GM12878 (cell line): ENCODE results near the gene GIT1. TPM values are rescaled to one million over a fixed set of nuclear protein-coding genes. Genes with fewer than 3 reads are reported as not detected.
A peak's percentile ranks its signal among the peaks of the same experiment; 100 is the strongest.

ENCODE experiments used
- ATAC-seq: fragments of 200-7000 bp; cut with Tn5 transposase; 3 replicates; pipeline ENCODE4 v1.9.1; 2020; ENCODE audit warnings: mild to moderate bottlenecking, moderate library complexity
- BruUV-seq: library from RNA; stranded (reverse); fragments of 400-500 nt; replicated peaks from 2 replicates; lab custom pipeline; 2021; lab: Mats Ljungman, UMichigan
- CTCF ChIA-PET: fragments of 300-600 bp; sonication (Branson Sonifier 250); formaldehyde crosslinking; extraction: SDS; loops from one replicate; lab custom pipeline; 2021; ENCODE audit warnings: inconsistent platforms; lab: Yijun Ruan, JAX
- POLR2A ChIA-PET: fragments of 350-600 bp; formaldehyde crosslinking; extraction: SDS; loops from one replicate; lab custom pipeline; 2021; ENCODE audit warnings: inconsistent platforms; lab: Charles Lee
- RAD21 ChIA-PET: fragments of 300-600 bp; sonication (Branson Sonifier 250); formaldehyde crosslinking; loops from one replicate; lab custom pipeline; 2023; ENCODE audit warnings: antibody characterized with exemption; ENCODE audit not compliant: unreplicated experiment; lab: Charles Lee
- SMC1A ChIA-PET: fragments of 300-600 bp; sonication (Branson Sonifier 250); formaldehyde crosslinking; loops from one replicate; lab custom pipeline; 2023; ENCODE audit not compliant: unreplicated experiment, uncharacterized antibody; lab: Charles Lee
- DNase-seq: peaks from one replicate; pipeline ENCODE4 v3.0.0-alpha.2; 2011; ENCODE audit warnings: low read depth, low spot score
- FAIRE-seq: peaks from 3 replicates; lab custom pipeline; 2011; peaks lifted over from hg19 to GRCh38; lab: Jason Lieb, UNC
- H2AFZ ChIP-seq: 2 replicates; pipeline ENCODE4 v1.6.0; 2011; ENCODE audit warnings: low read depth, low read length, control low read depth; ENCODE audit not compliant: control insufficient read depth
- H3K27ac ChIP-seq: 2 replicates; pipeline ENCODE4 v1.5.1; 2011; ENCODE audit warnings: control low read depth; ENCODE audit not compliant: control insufficient read depth, insufficient read depth
- H3K27me3 ChIP-seq, 2 experiments: replicated peaks in 1 of 2; 2 replicates each; pipeline versions ENCODE4 v1.6.0 to v1.6.1; 2011; ENCODE audit warnings: low read length in 1 of 2; ENCODE audit not compliant: control insufficient read depth in 2 of 2, insufficient read depth in 2 of 2
- H3K36me3 ChIP-seq, 2 experiments: 2 replicates each; pipeline ENCODE4 v1.5.1; 2011; ENCODE audit warnings: low read length in 1 of 2; ENCODE audit not compliant: control insufficient read depth in 2 of 2, insufficient read depth in 2 of 2
- H3K4me1 ChIP-seq: 2 replicates; pipeline ENCODE4 v1.6.1; 2011; ENCODE audit warnings: mild to moderate bottlenecking, low read length, moderate library complexity, mixed read lengths; ENCODE audit not compliant: control insufficient read depth, insufficient read depth
- H3K4me2 ChIP-seq: 2 replicates; pipeline ENCODE4 v1.6.0; 2011; ENCODE audit warnings: control low read depth; ENCODE audit not compliant: control insufficient read depth, insufficient read depth
- H3K4me3 ChIP-seq: fragments of 200-600 bp; sonication (generic); 2 replicates; pipeline ENCODE4 v1.5.1; 2016
- H3K79me2 ChIP-seq: 2 replicates; pipeline ENCODE4 v1.6.0; 2011; ENCODE audit warnings: low read length; ENCODE audit not compliant: control insufficient read depth, insufficient read depth
- H3K9ac ChIP-seq: 2 replicates; pipeline ENCODE4 v1.8.0; 2011; ENCODE audit warnings: low read length, control low read depth, mixed read lengths; ENCODE audit not compliant: control insufficient read depth, insufficient read depth
- H3K9me3 ChIP-seq: replicated peaks from 3 replicates; pipeline ENCODE4 v1.5.1; 2011; ENCODE audit warnings: mild to moderate bottlenecking, low read length; ENCODE audit not compliant: control insufficient read depth, insufficient read depth
- H4K20me1 ChIP-seq: 2 replicates; pipeline ENCODE4 v1.6.0; 2011; ENCODE audit not compliant: control insufficient read depth, insufficient read depth
- BCLAF1 ChIP-seq: fragments of 450-650 bp; IDR thresholded peaks from 2 replicates; pipeline ENCODE4 v1.6.1; 2017; ENCODE audit warnings: antibody characterized with exemption, mild to moderate bottlenecking, moderate library complexity
- CREB1 ChIP-seq: IDR thresholded peaks from 2 replicates; pipeline ENCODE4 v1.6.1; 2012; ENCODE audit warnings: low read depth, mild to moderate bottlenecking, inconsistent platforms
- FOXM1 ChIP-seq: IDR thresholded peaks from 2 replicates; pipeline ENCODE4 v1.6.1; 2012; ENCODE audit warnings: low read depth, mild to moderate bottlenecking, inconsistent platforms, low read length, moderate library complexity
- MYC ChIP-seq: IDR thresholded peaks from 2 replicates; pipeline ENCODE4 v1.6.1; 2011; ENCODE audit warnings: mild to moderate bottlenecking, low read length, moderate library complexity, inconsistent platforms; ENCODE audit not compliant: insufficient read depth, insufficient replicate concordance, insufficient read length, severe bottlenecking
- RFX5 ChIP-seq: IDR thresholded peaks from 2 replicates; pipeline ENCODE4 v1.6.1; 2011; ENCODE audit warnings: low read depth, low read length, improper control_type of control experiment
- RUNX3 ChIP-seq: IDR thresholded peaks from 2 replicates; pipeline ENCODE4 v1.6.1; 2012; ENCODE audit warnings: low read length, inconsistent platforms
- TCF12 ChIP-seq: IDR thresholded peaks from 2 replicates; pipeline ENCODE4 v1.6.1; 2011; ENCODE audit warnings: low read depth, mild to moderate bottlenecking, low read length
- ZBTB33 ChIP-seq: fragments of 450-650 bp; IDR thresholded peaks from 2 replicates; pipeline ENCODE4 v1.6.1; 2017; ENCODE audit warnings: mild to moderate bottlenecking
- ZNF24 ChIP-seq: fragments of 450-650 bp; IDR thresholded peaks from 2 replicates; pipeline ENCODE4 v1.6.1; 2017; ENCODE audit warnings: antibody characterized with exemption, mild to moderate bottlenecking
- WGBS: methylation state at CpG from one replicate; pipeline ENCODE4 v1.1.6; 2016; ENCODE audit warnings: low lambda C conversion rate; ENCODE audit not compliant: insufficient replicate concordance, insufficient coverage; ENCODE audit errors: missing lambda C conversion rate; 5-methylcytosine and 5-hydroxymethylcytosine counted together
- in situ Hi-C: fragments of 300-500 bp; cut with MboI; formaldehyde crosslinking; loops from 9 replicates; pipeline ENCODE4 v1.14.3; 2018; ENCODE audit warnings: mixed read lengths
- intact Hi-C: fragments of 100-400 bp; cut with micrococcal nuclease; formaldehyde crosslinking; loops from one replicate; pipeline ENCODE4 v1.14.2; 2022; ENCODE audit not compliant: unreplicated experiment
- polyA plus RNA-seq, 11 experiments: library from polyadenylated mRNA; depleted of rRNA in 4 of 11; unstranded in 6 of 11; stranded (reverse) in 5 of 11; fragments of >200 nt; fragmentation: Nextera tagmentation in 4 of 11; fragmentation: Illumina TruSeq in 1 of 11; extraction: Ambion mirVana in 4 of 11; extraction: Trizol in 1 of 11; gene quantifications; 1 replicate in 1 of 11; 2 replicates in 10 of 11; pipeline versions ENCODE4 v1.2.1 to v1.2.3, GENCODE V29; 2011 to 2016; ENCODE audit warnings: inconsistent platforms in 2 of 11, missing spikeins in 2 of 11, low read depth in 1 of 11
- total RNA-seq, 4 experiments: library from RNA; depleted of rRNA in 3 of 4; stranded (reverse); fragments of >200 nt in 3 of 4; fragmentation: Illumina TruSeq in 1 of 4; extraction: Trizol in 1 of 4; gene quantifications; 2 replicates each; pipeline versions ENCODE4 v1.2.1 to v1.2.3, GENCODE V29; 2013 to 2021

GIT1 gene
- total and polyA plus RNA-seq, 10 of the 15 experiments (the other 5 are each of a cell fraction or from before 2014, with no cell fraction given): 0.24 to 45.3 (median 20.9) TPM

GRCh38 chr17:29610395-29610794 lies 20.9 kb upstream of the GIT1 start:
- FAIRE-seq: no peak
- intact Hi-C loops: loop anchor here (10.0 kb wide), 2 partner anchors 76 to 324 kb away; partner anchors contain the start of gene SSH2
- WGBS: 87% methylated on average over 3 of the region's 3 CpGs

GRCh38 chr17:29608986-29609385 lies 19.5 kb upstream of the GIT1 start:
- DNase-seq (no peak), FAIRE-seq (no peak), ATAC-seq (no peak)
- no peaks in the 10 kb centered on the region for H3K79me2 ChIP-seq
- TF ChIP-seq RUNX3: no peak
- TF ChIP-seq ZBTB33: no peak
- TF ChIP-seq CREB1: no peak
- TF ChIP-seq TCF12: no peak
- TF ChIP-seq MYC: no peak
- no peak for TF ChIP-seq BCLAF1
- TF ChIP-seq RFX5: no peak
- H3K4me1 ChIP-seq: peaks cover 5% of the 10 kb centered on the region
- no peaks in the 10 kb centered on the region for H3K36me3 ChIP-seq
- ChIA-PET SMC1A (no interaction called here), POLR2A (no interaction called here), CTCF (no interaction called here), RAD21 (interaction anchor here (1.3 kb wide), 1 partner anchor 28 kb away, joined by 3 read pairs; no protein-coding TSS in a partner anchor)
- H4K20me1 ChIP-seq: no peaks in the 10 kb centered on the region
- H3K4me2 ChIP-seq: no peak overlapping the region
- no peak overlapping the region for H2AFZ ChIP-seq
- no peak overlapping the region for H3K9ac ChIP-seq
- H3K27me3 ChIP-seq: no peaks in the 10 kb centered on the region
- WGBS: 85% methylated on average over 15 of the region's 15 CpGs
- no peak overlapping the region for H3K27ac ChIP-seq
- no TSS peak for BruUV-seq
- intact Hi-C loops: no loop called here
- in situ Hi-C loops: no loop called here
- H3K4me3 ChIP-seq: no peak overlapping the region
- H3K9me3 ChIP-seq: no peaks in the 10 kb centered on the region

More at GRCh38 chr17:29610395-29610794, 20.9 kb upstream of the GIT1 start:
- Histone ChIP-seq H3K79me2 (no peaks in the 10 kb centered on the region), H3K9ac (no peak overlapping the region), H3K4me2 (no peak overlapping the region), H3K4me1 (peaks cover 14% of the 10 kb centered on the region), H3K9me3 (no peaks in the 10 kb centered on the region), H4K20me1 (no peaks in the 10 kb centered on the region), H3K4me3 (no peak overlapping the region), H3K27ac (no peak overlapping the region), H2AFZ (no peak overlapping the region), H3K36me3 (no peaks in the 10 kb centered on the region), H3K27me3 (no peaks in the 10 kb centered on the region)
- no TSS peak for BruUV-seq
- ChIA-PET RAD21 (interaction anchor here (0.6 kb wide), 1 partner anchor 169 kb away, joined by 3 read pairs; no protein-coding TSS in a partner anchor), CTCF (no interaction called here), POLR2A (no interaction called here), SMC1A (no interaction called here)
- no peak for DNase-seq
- no peak for ATAC-seq
- in situ Hi-C loops: no loop called here
- peak; percentile 77; the same call in 1 of the 2 replicates for TF ChIP-seq ZNF24
- TF ChIP-seq FOXM1: no peak
